ENCODE results near the gene TMEM14C. TPM values are rescaled to one million over a fixed set of nuclear protein-coding genes. Genes with fewer than 3 reads are reported as not detected.
"Not testable (repeated sequence)": the region's sequence is repeated elsewhere in the genome, so short reads cannot be mapped to it uniquely, and the experiment has no call there.

TMEM14C gene
- total RNA-seq, 1 experiment from 2014 or later, result 273 TPM

GRCh38 chr6:10719296-10719963 is 3.4 kb upstream of the TMEM14C start:
- peak overlapping the region; percentile 43 for H3K4me3 ChIP-seq
- DNase-seq, result peak; percentile 38
- H3K9me3 ChIP-seq, result peaks cover 11% of the 10 kb centered on the region
- H3K27me3 ChIP-seq, result no peaks in the 10 kb centered on the region
- peaks cover 4% of the 10 kb centered on the region for H3K36me3 ChIP-seq

GRCh38 chr6:10719964-10720264 is 3.0 kb upstream of the TMEM14C start:
- Histone ChIP-seq H3K36me3 (peaks cover 9% of the 10 kb centered on the region), H3K9me3 (peaks cover 11% of the 10 kb centered on the region), H3K4me3 (peak overlapping the region; percentile 43), H3K27me3 (no peaks in the 10 kb centered on the region)
- DNase-seq, result no peak

GRCh38 chr6:10720265-10720959 is 2.5 kb upstream of the TMEM14C start:
- Histone ChIP-seq H3K9me3 (peaks cover 11% of the 10 kb centered on the region), H3K36me3 (peaks cover 11% of the 10 kb centered on the region), H3K27me3 (no peaks in the 10 kb centered on the region), H3K4me3 (peak overlapping the region; percentile 43)
- DNase-seq, result peak; percentile 50

- Histone ChIP-seq H3K36me3 (peaks cover 19% of the 10 kb centered on the region), H3K4me3 (peak overlapping the region; percentile 43), H3K9me3 (peaks cover 11% of the 10 kb centered on the region)
- DNase-seq, H3K27me3 ChIP-seq: not testable (repeated sequence)
These were observed 1.7 kb upstream of the TMEM14C start for GRCh38 chr6:10720960-10721849.

GRCh38 chr6:10721850-10722569 is 860 bp upstream of the TMEM14C start:
- H3K4me3 ChIP-seq, result peak overlapping the region; percentile 81
- H3K36me3 ChIP-seq, result peaks cover 25% of the 10 kb centered on the region
- peaks cover 11% of the 10 kb centered on the region for H3K9me3 ChIP-seq
- H3K27me3 ChIP-seq, result no peaks in the 10 kb centered on the region
- no peak for DNase-seq

- Histone ChIP-seq H3K27me3 (no peaks in the 10 kb centered on the region), H3K9me3 (peaks cover 11% of the 10 kb centered on the region), H3K36me3 (peaks cover 30% of the 10 kb centered on the region), H3K4me3 (peak overlapping the region; percentile 81)
- DNase-seq, result no peak
These were observed 375 bp upstream of the TMEM14C start for GRCh38 chr6:10722570-10722819.

- Histone ChIP-seq H3K9me3 (peaks cover 8% of the 10 kb centered on the region), H3K36me3 (peaks cover 36% of the 10 kb centered on the region), H3K27me3 (no peaks in the 10 kb centered on the region), H3K4me3 (peak overlapping the region; percentile 81)
- no peak for DNase-seq
These were observed 654 bp downstream of the TMEM14C start for GRCh38 chr6:10723567-10723881.

- Histone ChIP-seq H3K36me3 (peaks cover 50% of the 10 kb centered on the region), H3K9me3 (no peaks in the 10 kb centered on the region), H3K4me3 (no peak overlapping the region), H3K27me3 (no peaks in the 10 kb centered on the region)
- no peak for DNase-seq
These were observed 2.2 kb downstream of the TMEM14C start for GRCh38 chr6:10725044-10725443.

- no peaks in the 10 kb centered on the region for H3K9me3 ChIP-seq
These were observed 2.8 kb downstream of the TMEM14C start for GRCh38 chr6:10725716-10726115.

GRCh38 chr6:10730254-10730653 is 7.4 kb downstream of the TMEM14C start:
- Histone ChIP-seq H3K9me3 (no peaks in the 10 kb centered on the region; the same call in 1 of the 2 replicates), H3K27me3 (no peaks in the 10 kb centered on the region), H3K4me3 (no peak overlapping the region), H3K36me3 (peaks cover 78% of the 10 kb centered on the region)
- DNase-seq, result no peak

More at GRCh38 chr6:10725716-10726115, 2.8 kb downstream of the TMEM14C start:
- H3K36me3 ChIP-seq, result peaks cover 57% of the 10 kb centered on the region
- H3K4me3 ChIP-seq, result no peak overlapping the region
- no peaks in the 10 kb centered on the region for H3K27me3 ChIP-seq
- DNase-seq, result no peak

GRCh38 chr6:10733151-10733715 is 10.4 kb downstream of the TMEM14C start:
- H3K9me3 ChIP-seq, result no peaks in the 10 kb centered on the region; the same call in 1 of the 2 replicates
- H3K27me3 ChIP-seq, result no peaks in the 10 kb centered on the region
- no peak overlapping the region for H3K4me3 ChIP-seq
- H3K36me3 ChIP-seq, result peaks cover 52% of the 10 kb centered on the region
- no peak for DNase-seq

- H3K27me3 ChIP-seq, result no peaks in the 10 kb centered on the region
- peaks cover 50% of the 10 kb centered on the region for H3K36me3 ChIP-seq
- no peaks in the 10 kb centered on the region; the same call in 1 of the 2 replicates for H3K9me3 ChIP-seq
- H3K4me3 ChIP-seq, result no peak overlapping the region
- DNase-seq, result no peak
These were observed 11.0 kb downstream of the TMEM14C start for GRCh38 chr6:10733863-10734262.

- H3K27me3 ChIP-seq, result no peaks in the 10 kb centered on the region
These were observed 13.9 kb downstream of the TMEM14C start for GRCh38 chr6:10736731-10737130.

GRCh38 chr6:10740061-10740460 is 17.2 kb downstream of the TMEM14C start:
- Histone ChIP-seq H3K9me3 (no peaks in the 10 kb centered on the region), H3K27me3 (no peaks in the 10 kb centered on the region)
- no peak for DNase-seq

More at GRCh38 chr6:10736731-10737130, 13.9 kb downstream of the TMEM14C start:
- Histone ChIP-seq H3K9me3 (no peaks in the 10 kb centered on the region; the same call in 1 of the 2 replicates), H3K4me3 (no peak overlapping the region), H3K36me3 (peaks cover 24% of the 10 kb centered on the region)
- no peak for DNase-seq

GRCh38 chr6:10741643-10742042 is 18.8 kb downstream of the TMEM14C start:
- H3K9me3 ChIP-seq, H3K36me3 ChIP-seq, H3K27me3 ChIP-seq, DNase-seq, H3K4me3 ChIP-seq: not testable (repeated sequence)

More at GRCh38 chr6:10740061-10740460, 17.2 kb downstream of the TMEM14C start:
- no peaks in the 10 kb centered on the region; the same call in 1 of the 2 replicates for H3K36me3 ChIP-seq
- no peak overlapping the region for H3K4me3 ChIP-seq

- H3K4me3 ChIP-seq, result no peak overlapping the region
- H3K9me3 ChIP-seq, result no peaks in the 10 kb centered on the region
- no peaks in the 10 kb centered on the region for H3K27me3 ChIP-seq
- DNase-seq, result no peak
- no peaks in the 10 kb centered on the region; the same call in 1 of the 2 replicates for H3K36me3 ChIP-seq
These were observed 19.4 kb downstream of the TMEM14C start for GRCh38 chr6:10742251-10742650.

Measured in MG63 (cell line).